ENCODE results near the gene PRRT3. TPM values are rescaled to one million over a fixed set of nuclear protein-coding genes. Genes with fewer than 3 reads are reported as not detected.

The PRRT3 gene
- total RNA-seq, 1 experiment from 2014 or later = 4.4 TPM

DNA sequence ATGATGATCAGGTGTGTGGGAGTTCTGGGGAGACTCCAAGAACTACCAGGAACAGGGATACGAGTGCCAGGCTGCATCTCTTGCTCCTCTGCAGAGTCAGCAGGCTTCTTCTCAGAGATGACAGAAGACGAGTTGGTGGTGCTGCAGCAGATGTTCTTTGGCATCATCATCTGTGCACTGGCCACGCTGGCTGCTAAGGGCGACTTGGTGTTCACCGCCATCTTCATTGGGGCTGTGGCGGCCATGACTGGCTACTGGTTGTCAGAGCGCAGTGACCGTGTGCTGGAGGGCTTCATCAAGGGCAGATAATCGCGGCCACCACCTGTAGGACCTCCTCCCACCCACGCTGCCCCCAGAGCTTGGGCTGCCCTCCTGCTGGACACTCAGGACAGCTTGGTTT, 7.9 kb downstream of the PRRT3 start:
- Histone ChIP-seq H2AFZ (ENCODE audit: low read length) (no peak overlapping the region), H3K4me1 (ENCODE audit: insufficient read depth, low read length) (peaks cover 26% of the 10 kb centered on the region), H3K9ac (ENCODE audit: low read length) (no peak overlapping the region), H3K27ac (ENCODE audit: low read length) (no peak overlapping the region), H3K4me3 (ENCODE audit: low read length) (no peak overlapping the region), H4K20me1 (ENCODE audit: low read length) (no peaks in the 10 kb centered on the region), H3K4me2 (ENCODE audit: low read length) (no peak overlapping the region), H3K27me3 (ENCODE audit: low read length) (no peaks in the 10 kb centered on the region), H3K9me2 (replicated peaks; ENCODE audit: low read length) (no peaks in the 10 kb centered on the region), H3K36me3 (ENCODE audit: low read depth, low read length) (no peaks in the 10 kb centered on the region; the same call in 1 of the 2 replicates), H3F3A (ENCODE audit: low read length, unreplicated experiment) (no peaks in the 10 kb centered on the region), H3K9me3 (ENCODE audit: low read length) (no peaks in the 10 kb centered on the region), H3K79me2 (ENCODE audit: low read length) (peaks cover 20% of the 10 kb centered on the region)
- ATAC-seq (no peak), DNase-seq (no peak)
- no peak for TF ChIP-seq EZH2phosphoT487 (IDR thresholded peaks at IDR 0.05; ENCODE audit: borderline replicate concordance, low read length)
- TF ChIP-seq EZH2 (IDR thresholded peaks at IDR 0.05; ENCODE audit: low read length, unreplicated experiment) = no peak
- TF ChIP-seq, protein P1, sequence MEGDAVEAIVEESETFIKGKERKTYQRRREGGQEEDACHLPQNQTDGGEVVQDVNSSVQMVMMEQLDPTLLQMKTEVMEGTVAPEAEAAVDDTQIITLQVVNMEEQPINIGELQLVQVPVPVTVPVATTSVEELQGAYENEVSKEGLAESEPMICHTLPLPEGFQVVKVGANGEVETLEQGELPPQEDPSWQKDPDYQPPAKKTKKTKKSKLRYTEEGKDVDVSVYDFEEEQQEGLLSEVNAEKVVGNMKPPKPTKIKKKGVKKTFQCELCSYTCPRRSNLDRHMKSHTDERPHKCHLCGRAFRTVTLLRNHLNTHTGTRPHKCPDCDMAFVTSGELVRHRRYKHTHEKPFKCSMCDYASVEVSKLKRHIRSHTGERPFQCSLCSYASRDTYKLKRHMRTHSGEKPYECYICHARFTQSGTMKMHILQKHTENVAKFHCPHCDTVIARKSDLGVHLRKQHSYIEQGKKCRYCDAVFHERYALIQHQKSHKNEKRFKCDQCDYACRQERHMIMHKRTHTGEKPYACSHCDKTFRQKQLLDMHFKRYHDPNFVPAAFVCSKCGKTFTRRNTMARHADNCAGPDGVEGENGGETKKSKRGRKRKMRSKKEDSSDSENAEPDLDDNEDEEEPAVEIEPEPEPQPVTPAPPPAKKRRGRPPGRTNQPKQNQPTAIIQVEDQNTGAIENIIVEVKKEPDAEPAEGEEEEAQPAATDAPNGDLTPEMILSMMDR (conservative IDR thresholded peaks at IDR 0.05; ENCODE audit: low read depth, low read length) = no peak
- no TSS peak for BruUV-seq (replicated peaks)
- CTCF ChIA-PET = no interaction called here
- POLR2A ChIA-PET (ENCODE audit: unreplicated experiment) = no interaction called here
- intact Hi-C loops (cut with micrococcal nuclease) = no loop called here

- Histone ChIP-seq H3K9me2 (replicated peaks; ENCODE audit: low read length) (no peaks in the 10 kb centered on the region), H3K27ac (ENCODE audit: low read length) (no peak overlapping the region), H3F3A (ENCODE audit: low read length, unreplicated experiment) (no peaks in the 10 kb centered on the region), H3K4me1 (ENCODE audit: insufficient read depth, low read length) (peaks cover 17% of the 10 kb centered on the region), H3K4me3 (ENCODE audit: low read length) (no peak overlapping the region), H3K9me3 (ENCODE audit: low read length) (no peaks in the 10 kb centered on the region), H2AFZ (ENCODE audit: low read length) (no peak overlapping the region), H3K36me3 (ENCODE audit: low read depth, low read length) (no peaks in the 10 kb centered on the region), H3K4me2 (ENCODE audit: low read length) (no peak overlapping the region), H3K79me2 (ENCODE audit: low read length) (peaks cover 9% of the 10 kb centered on the region), H3K27me3 (ENCODE audit: low read length) (no peaks in the 10 kb centered on the region), H3K9ac (ENCODE audit: low read length) (no peak overlapping the region), H4K20me1 (ENCODE audit: low read length) (no peaks in the 10 kb centered on the region)
- DNase-seq (no peak), ATAC-seq (no peak)
- TF ChIP-seq EZH2 (IDR thresholded peaks at IDR 0.05; ENCODE audit: low read length, unreplicated experiment) (no peak), EZH2phosphoT487 (IDR thresholded peaks at IDR 0.05; ENCODE audit: borderline replicate concordance, low read length) (no peak)
- TF ChIP-seq, protein P1 (conservative IDR thresholded peaks at IDR 0.05; ENCODE audit: low read depth, low read length) = no peak
- ChIA-PET CTCF (interaction anchor here (0.7 kb wide), 1 partner anchor 11 kb away, joined by 6 read pairs; no protein-coding TSS in a partner anchor), POLR2A (ENCODE audit: unreplicated experiment) (interaction anchor here (0.6 kb wide), 1 partner anchor 491 kb away, joined by 5 read pairs; no protein-coding TSS in a partner anchor)
- intact Hi-C loops (cut with micrococcal nuclease) = no loop called here
- no TSS peak for BruUV-seq (replicated peaks)
Measured at GRCh38 chr3:9942934-9943690, 9.1 kb downstream of the PRRT3 start.

GRCh38 chr3:9942164-9942563, 10.0 kb downstream of the PRRT3 start:
- Histone ChIP-seq H3K4me2 (ENCODE audit: low read length) (no peak overlapping the region), H3K9ac (ENCODE audit: low read length) (no peak overlapping the region), H3K9me3 (ENCODE audit: low read length) (no peaks in the 10 kb centered on the region), H3K36me3 (ENCODE audit: low read depth, low read length) (no peaks in the 10 kb centered on the region), H3K27me3 (ENCODE audit: low read length) (no peaks in the 10 kb centered on the region), H3K9me2 (replicated peaks; ENCODE audit: low read length) (no peaks in the 10 kb centered on the region), H3K4me3 (ENCODE audit: low read length) (no peak overlapping the region), H2AFZ (ENCODE audit: low read length) (no peak overlapping the region), H3F3A (ENCODE audit: low read length, unreplicated experiment) (no peaks in the 10 kb centered on the region), H3K27ac (ENCODE audit: low read length) (no peak overlapping the region), H3K79me2 (ENCODE audit: low read length) (no peaks in the 10 kb centered on the region), H3K4me1 (ENCODE audit: insufficient read depth, low read length) (peaks cover 10% of the 10 kb centered on the region; the same call in 1 of the 2 replicates), H4K20me1 (ENCODE audit: low read length) (no peaks in the 10 kb centered on the region)
- TF ChIP-seq EZH2phosphoT487 (IDR thresholded peaks at IDR 0.05; ENCODE audit: borderline replicate concordance, low read length) (no peak), EZH2 (IDR thresholded peaks at IDR 0.05; ENCODE audit: low read length, unreplicated experiment) (no peak)
- TF ChIP-seq, protein P1 (conservative IDR thresholded peaks at IDR 0.05; ENCODE audit: low read depth, low read length) = no peak
- no peak for ATAC-seq
- ChIA-PET POLR2A (ENCODE audit: unreplicated experiment) (no interaction called here), CTCF (interaction anchor here (0.7 kb wide), 1 partner anchor 10 kb away, joined by 6 read pairs; no protein-coding TSS in a partner anchor)
- DNase-seq = no peak
- intact Hi-C loops (cut with micrococcal nuclease) = no loop called here
- no TSS peak for BruUV-seq (replicated peaks)
